HepG2 (cell line): ENCODE results near the gene TULP4. TPM values are rescaled to one million over a fixed set of nuclear protein-coding genes. Genes with fewer than 3 reads are reported as not detected.

Experiments
- ARID2 ChIP-seq: sonication (generic); formaldehyde crosslinking; IDR thresholded peaks from 2 replicates; pipeline ENCODE4 v1.8.1; 2022; ENCODE audit warnings: mild to moderate bottlenecking, missing genetic modification reagents, borderline replicate concordance
- BRD4 ChIP-seq: sonication (generic); formaldehyde crosslinking; IDR thresholded peaks from 2 replicates; pipeline ENCODE4 v1.4.0; 2020; ENCODE audit warnings: missing genetic modification reagents
- FOXK2 ChIP-seq: fragments of 450-650 bp; IDR thresholded peaks from 2 replicates; pipeline ENCODE4 v1.6.1; 2016
- NFKBIZ ChIP-seq: IDR thresholded peaks from 2 replicates; pipeline ENCODE4 v1.6.1; 2018; ENCODE audit warnings: missing genetic modification reagents, missing compliant biosample characterization
- RELA ChIP-seq: sonication (generic); formaldehyde crosslinking; IDR thresholded peaks from 2 replicates; pipeline ENCODE4 v1.4.0; 2020; ENCODE audit warnings: missing genetic modification reagents
- SCMH1 ChIP-seq: sonication (generic); formaldehyde crosslinking; IDR thresholded peaks from 2 replicates; pipeline ENCODE4 v1.9.0; 2021; ENCODE audit warnings: missing genetic modification reagents, mild to moderate bottlenecking, borderline replicate concordance
- SRSF1 ChIP-seq: fragments of 200-400 bp; formaldehyde crosslinking; optimal IDR thresholded peaks from 2 replicates; pipeline ENCODE3; 2017; ENCODE audit warnings: mild to moderate bottlenecking, low read depth, low read length, moderate library complexity
- SRSF9 ChIP-seq: fragments of 200-400 bp; formaldehyde crosslinking; IDR thresholded peaks from 2 replicates; pipeline ENCODE4 v1.6.1; 2018; ENCODE audit warnings: borderline replicate concordance, mild to moderate bottlenecking, low read depth, low read length; ENCODE audit not compliant: insufficient read depth, poor library complexity, severe bottlenecking
- TARDBP ChIP-seq: sonication (generic); formaldehyde crosslinking; IDR thresholded peaks from 2 replicates; pipeline ENCODE4 v1.8.0; 2022; ENCODE audit warnings: mild to moderate bottlenecking, missing genetic modification reagents
- ZKSCAN5 ChIP-seq: sonication (generic); formaldehyde crosslinking; IDR thresholded peaks from 2 replicates; pipeline ENCODE4 v1.5.1; 2020; ENCODE audit warnings: mild to moderate bottlenecking, missing genetic modification reagents
- ZNF124 ChIP-seq: sonication (generic); formaldehyde crosslinking; IDR thresholded peaks from 2 replicates; pipeline ENCODE4 v1.4.0; 2020; ENCODE audit warnings: missing genetic modification reagents
- ZNF18 ChIP-seq: sonication (generic); formaldehyde crosslinking; IDR thresholded peaks from 2 replicates; pipeline ENCODE4 v1.8.0; 2022; ENCODE audit warnings: mild to moderate bottlenecking, missing genetic modification reagents; ENCODE audit not compliant: insufficient replicate concordance
- ZNF441 ChIP-seq: sonication (generic); formaldehyde crosslinking; IDR thresholded peaks from 2 replicates; pipeline ENCODE4 v1.7.0; 2021; ENCODE audit warnings: missing genetic modification reagents, borderline replicate concordance
- ZNF550 ChIP-seq: sonication (generic); formaldehyde crosslinking; IDR thresholded peaks from 2 replicates; pipeline ENCODE4 v1.4.0; 2020; ENCODE audit warnings: mild to moderate bottlenecking, missing genetic modification reagents, borderline replicate concordance
- ZNF605 ChIP-seq: sonication (generic); formaldehyde crosslinking; IDR thresholded peaks from 2 replicates; pipeline ENCODE4 v1.8.0; 2022; ENCODE audit warnings: mild to moderate bottlenecking, missing genetic modification reagents
- ZNF646 ChIP-seq: sonication (generic); formaldehyde crosslinking; IDR thresholded peaks from 2 replicates; pipeline ENCODE4 v1.9.0; 2021; ENCODE audit warnings: mild to moderate bottlenecking, missing genetic modification reagents
- ZNF672 ChIP-seq: sonication (generic); formaldehyde crosslinking; IDR thresholded peaks from 2 replicates; pipeline ENCODE4 v1.8.1; 2022; ENCODE audit warnings: missing genetic modification reagents
- ZNF83 ChIP-seq: sonication (generic); formaldehyde crosslinking; IDR thresholded peaks from 2 replicates; pipeline ENCODE4 v1.4.0; 2020; ENCODE audit warnings: missing genetic modification reagents, mild to moderate bottlenecking, borderline replicate concordance
- polyA plus RNA-seq, 8 experiments: library from polyadenylated mRNA; depleted of rRNA in 3 of 8; stranded (reverse) in 7 of 8; unstranded in 1 of 8; fragments of >200 nt; fragmentation: Illumina TruSeq in 4 of 8; extraction: Trizol in 4 of 8; gene quantifications; 2 replicates each; pipeline versions ENCODE4 v1.2.1 to v1.2.3, GENCODE V29; 2011 to 2016; ENCODE audit warnings: low read depth in 4 of 8, missing spikeins in 1 of 8, mixed read lengths in 1 of 8; ENCODE audit not compliant: insufficient read depth in 1 of 8
- total RNA-seq, 5 experiments: library from RNA; depleted of rRNA; stranded (reverse); fragments of >200 nt; fragmentation: Illumina TruSeq; extraction: Trizol; gene quantifications; 2 replicates each; pipeline ENCODE4 v1.2.3, GENCODE V29; 2016; ENCODE audit warnings: low read depth in 1 of 5
- TF ChIP-seq, protein P1 (sequence below): sonication (generic); formaldehyde crosslinking; IDR thresholded peaks from 2 replicates; pipeline ENCODE4 v1.5.1; 2020; ENCODE audit warnings: missing genetic modification reagents, mild to moderate bottlenecking, borderline replicate concordance

TULP4 gene
- total and polyA plus RNA-seq, 2 of the 13 experiments (the other 11 are each of a cell fraction or from before 2014, with no cell fraction given) = 21.1 to 122 TPM

DNA sequence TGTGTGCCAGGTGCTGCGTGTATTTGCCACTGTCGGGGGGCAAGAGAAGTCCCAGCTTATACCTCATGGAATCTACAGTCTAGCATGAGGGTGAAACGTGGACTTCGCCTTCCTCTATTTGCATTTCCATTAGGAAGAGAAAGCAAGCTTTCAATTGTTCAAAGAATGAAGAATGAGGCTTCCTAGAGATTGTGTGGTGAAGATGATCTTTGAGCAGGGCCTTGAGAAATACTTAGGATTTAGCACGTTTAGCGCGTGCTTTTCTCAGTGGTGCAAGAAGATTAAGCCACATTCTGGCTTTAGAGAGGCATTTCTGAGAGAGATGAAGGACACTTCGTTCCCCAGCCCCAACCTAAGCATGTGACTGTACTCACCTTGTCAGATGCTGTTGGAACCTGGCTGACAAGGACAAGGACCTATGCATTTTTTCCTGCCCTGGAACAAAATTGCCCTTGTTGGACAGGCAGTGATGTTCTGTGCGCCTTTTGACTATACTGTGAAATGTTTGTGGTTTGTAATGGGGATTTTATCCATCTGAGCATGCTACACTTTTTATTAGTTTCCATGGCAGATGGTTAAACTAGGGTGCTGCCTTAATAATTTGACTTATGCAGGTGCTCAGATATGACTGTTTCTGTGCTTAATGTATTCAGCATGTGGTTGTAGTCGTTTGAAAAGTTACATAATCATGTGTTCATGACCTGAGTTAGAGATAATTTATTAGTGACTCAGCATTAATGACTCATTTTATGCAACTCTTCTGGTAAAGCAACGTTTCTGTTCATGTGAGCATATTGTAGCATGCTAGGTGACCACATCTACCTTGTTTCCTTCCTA lies 10.7 kb downstream of the TULP4 start (continued):
- peak; percentile 38; the same call in 1 of the 2 replicates for TF ChIP-seq ZNF124 (CRISPR knock-in tag)
- no peak for TF ChIP-seq FOXK2
- no peak for TF ChIP-seq ZNF83 (CRISPR knock-in tag)
- peak; percentile 72; the same call in 1 of the 2 replicates for TF ChIP-seq ARID2 (CRISPR knock-in tag)
- TF ChIP-seq SRSF9 = no peak
- no peak for TF ChIP-seq RELA (CRISPR knock-in tag)
- TF ChIP-seq TARDBP (CRISPR knock-in tag) = peak; percentile 61
- peak; percentile 38; the same call in 1 of the 2 replicates for TF ChIP-seq ZNF441 (CRISPR knock-in tag)
- TF ChIP-seq SCMH1 (CRISPR knock-in tag) = no peak
- TF ChIP-seq NFKBIZ (CRISPR knock-in tag) = peak; percentile 17; the same call in 1 of the 2 replicates
- TF ChIP-seq, protein P1, sequence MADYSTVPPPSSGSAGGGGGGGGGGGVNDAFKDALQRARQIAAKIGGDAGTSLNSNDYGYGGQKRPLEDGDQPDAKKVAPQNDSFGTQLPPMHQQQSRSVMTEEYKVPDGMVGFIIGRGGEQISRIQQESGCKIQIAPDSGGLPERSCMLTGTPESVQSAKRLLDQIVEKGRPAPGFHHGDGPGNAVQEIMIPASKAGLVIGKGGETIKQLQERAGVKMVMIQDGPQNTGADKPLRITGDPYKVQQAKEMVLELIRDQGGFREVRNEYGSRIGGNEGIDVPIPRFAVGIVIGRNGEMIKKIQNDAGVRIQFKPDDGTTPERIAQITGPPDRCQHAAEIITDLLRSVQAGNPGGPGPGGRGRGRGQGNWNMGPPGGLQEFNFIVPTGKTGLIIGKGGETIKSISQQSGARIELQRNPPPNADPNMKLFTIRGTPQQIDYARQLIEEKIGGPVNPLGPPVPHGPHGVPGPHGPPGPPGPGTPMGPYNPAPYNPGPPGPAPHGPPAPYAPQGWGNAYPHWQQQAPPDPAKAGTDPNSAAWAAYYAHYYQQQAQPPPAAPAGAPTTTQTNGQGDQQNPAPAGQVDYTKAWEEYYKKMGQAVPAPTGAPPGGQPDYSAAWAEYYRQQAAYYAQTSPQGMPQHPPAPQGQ = no peak
- TF ChIP-seq ZNF18 (CRISPR knock-in tag) = no peak
- no peak; the same call in 1 of the 2 replicates for TF ChIP-seq ZNF646 (CRISPR knock-in tag)
- TF ChIP-seq ZNF550 (CRISPR knock-in tag) = no peak
- peak; percentile 92 for TF ChIP-seq BRD4
- no peak for TF ChIP-seq SRSF1
- TF ChIP-seq ZKSCAN5 (CRISPR knock-in tag) = no peak
- peak; percentile 81 for TF ChIP-seq ZNF605 (CRISPR knock-in tag)
- no peak for TF ChIP-seq ZNF672 (CRISPR knock-in tag)
